GM12873 (cell line): ENCODE results near the gene RBM10.

Experiments used
- CTCF ChIP-seq: IDR thresholded peaks from 2 replicates; pipeline ENCODE4 v1.5.1; 2012; ENCODE audit warnings: low read depth, mild to moderate bottlenecking, moderate library complexity, low read length, control low read depth; ENCODE audit not compliant: insufficient read depth; ENCODE audit errors: missing control alignments

Gene RBM10

DNA sequence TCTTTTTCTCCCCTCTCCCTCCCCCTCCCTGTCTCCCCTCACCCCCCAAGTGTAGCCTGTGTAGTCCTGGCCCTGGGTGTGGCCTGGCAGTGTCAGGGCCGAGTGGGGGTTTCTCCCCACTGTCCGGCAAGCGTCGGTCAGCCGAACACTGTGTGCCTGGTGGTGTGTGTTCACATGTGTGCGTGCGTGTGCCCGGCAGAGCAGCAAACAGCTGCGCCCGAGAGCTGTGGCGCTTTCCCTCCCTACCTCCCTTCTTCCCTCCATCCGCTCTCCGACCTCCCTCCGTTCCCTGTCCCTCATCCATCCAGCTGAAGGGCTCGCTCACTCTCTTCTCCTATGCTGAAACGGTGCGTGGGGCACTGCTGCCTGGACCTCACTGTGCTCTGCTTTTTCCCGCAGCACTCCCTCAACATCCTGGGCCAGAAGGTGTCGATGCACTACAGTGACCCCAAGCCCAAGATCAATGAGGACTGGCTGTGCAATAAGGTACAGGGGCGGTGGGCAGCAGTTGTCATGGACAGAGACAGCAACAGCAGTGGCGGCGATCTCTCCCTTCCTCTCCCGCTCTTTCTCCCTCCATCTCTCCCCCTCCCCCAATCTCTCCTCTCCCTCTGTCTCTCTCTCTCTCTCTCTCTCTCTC lies 31.2 kb downstream of the RBM10 start:
- TF ChIP-seq CTCF = no peak

DNA sequence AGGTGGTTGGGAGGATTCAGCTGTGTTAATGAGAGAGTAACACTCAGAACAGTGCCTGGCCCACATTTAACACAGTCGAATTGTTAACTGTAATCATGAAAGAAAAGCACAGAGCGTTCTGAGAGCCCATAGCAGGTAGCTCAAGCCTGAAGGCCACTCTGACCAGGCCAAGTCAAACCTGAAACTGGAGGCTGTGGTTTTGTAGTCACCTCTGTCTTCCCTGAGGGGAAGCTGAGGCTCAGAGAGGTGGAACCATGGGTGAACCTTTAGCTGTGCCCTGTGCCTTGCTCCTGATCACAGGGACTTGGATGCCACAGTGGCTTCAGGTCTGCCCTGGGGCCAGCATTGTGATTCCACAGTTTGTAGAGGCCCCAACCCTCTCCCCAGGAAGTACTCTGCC lies 32.1 kb downstream of the RBM10 start:
- no peak for TF ChIP-seq CTCF

DNA sequence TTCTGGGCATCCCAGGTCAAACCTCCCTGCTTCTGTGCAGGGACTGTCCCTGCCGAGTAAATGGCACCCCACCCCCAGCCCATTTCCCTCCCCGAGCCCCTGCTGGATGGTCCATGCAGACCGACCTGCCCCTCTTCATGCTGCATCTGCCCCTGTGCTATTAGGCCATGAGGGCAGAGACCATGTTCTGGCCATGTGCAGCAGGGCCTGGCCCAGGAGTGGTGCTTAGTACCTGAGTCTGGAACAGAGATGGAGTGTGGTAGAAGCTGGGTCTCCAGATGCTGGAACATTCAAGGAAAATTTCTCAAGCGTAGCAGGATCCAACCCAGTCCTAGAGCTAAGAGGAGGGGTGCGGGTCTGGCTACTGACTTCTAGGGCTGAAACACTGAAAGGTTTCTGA lies 33.3 kb downstream of the RBM10 start:
- no peak for TF ChIP-seq CTCF

DNA sequence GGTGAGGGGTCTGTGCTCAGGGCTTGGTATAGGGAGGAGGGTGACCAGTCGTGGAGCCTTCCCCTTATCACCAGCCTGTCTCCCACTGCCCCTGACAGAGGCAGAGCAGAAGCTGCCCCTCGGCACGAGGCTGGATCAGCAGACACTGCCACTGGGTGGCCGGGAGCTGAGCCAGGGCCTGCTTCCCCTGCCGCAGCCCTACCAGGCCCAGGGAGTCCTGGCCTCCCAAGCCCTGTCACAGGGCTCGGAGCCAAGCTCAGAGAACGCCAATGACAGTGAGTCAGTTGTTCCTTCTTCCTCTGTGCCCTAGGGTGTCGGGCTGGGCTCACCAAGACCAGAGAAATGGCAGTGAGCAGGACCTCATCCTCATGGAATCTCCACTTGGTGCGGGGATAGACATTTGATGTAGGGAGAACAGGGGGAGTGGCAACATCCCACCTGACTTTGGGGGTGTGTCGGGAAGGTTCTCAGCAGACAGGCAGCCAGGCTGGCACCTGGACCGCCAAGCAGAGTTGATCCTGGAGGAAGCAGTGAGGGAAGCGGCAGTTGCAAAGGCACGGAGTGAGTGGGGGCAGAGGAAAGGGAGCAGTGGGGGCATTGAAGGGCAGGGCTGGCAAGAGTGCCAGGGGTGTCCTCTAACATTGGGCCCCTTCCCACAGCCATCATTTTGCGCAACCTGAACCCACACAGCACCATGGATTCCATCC lies 34.4 kb downstream of the RBM10 start:
- no peak for TF ChIP-seq CTCF

DNA sequence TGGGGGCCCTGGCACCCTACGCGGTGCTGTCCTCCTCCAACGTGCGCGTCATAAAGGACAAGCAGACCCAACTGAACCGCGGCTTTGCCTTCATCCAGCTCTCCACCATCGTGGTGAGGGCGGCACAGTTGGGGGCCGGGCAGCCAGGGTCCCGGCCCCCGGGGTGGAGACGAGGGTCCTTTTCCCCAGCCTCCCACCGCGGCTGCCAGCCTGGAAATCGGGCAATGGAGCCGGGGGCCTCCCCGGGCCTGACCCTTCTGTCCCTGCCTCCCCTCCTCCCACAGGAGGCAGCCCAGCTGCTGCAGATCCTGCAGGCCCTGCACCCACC lies 34.9 kb downstream of the RBM10 start:
- TF ChIP-seq CTCF = no peak

- no peak for TF ChIP-seq CTCF
Observed at GRCh38 chrX:47180346-47180745, 35.3 kb downstream of the RBM10 start.

DNA sequence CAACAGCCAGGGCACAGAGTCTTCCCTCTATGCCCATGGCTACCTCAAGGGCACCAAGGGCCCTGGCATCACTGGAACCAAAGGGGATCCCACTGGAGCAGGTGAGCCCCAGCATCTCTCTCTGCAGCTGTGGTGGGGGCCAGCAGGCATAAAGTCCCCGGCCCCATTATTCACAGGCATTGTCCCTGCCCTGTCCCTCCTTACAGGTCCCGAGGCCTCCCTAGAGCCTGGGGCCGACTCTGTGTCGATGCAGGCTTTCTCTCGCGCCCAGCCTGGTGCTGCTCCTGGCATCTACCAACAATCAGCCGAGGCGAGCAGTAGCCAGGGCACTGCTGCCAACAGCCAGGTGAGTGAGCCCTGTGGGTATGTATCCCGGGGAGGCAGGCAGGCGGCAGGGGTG lies 36.3 kb downstream of the RBM10 start:
- TF ChIP-seq CTCF = no peak
